ENCODE results near the gene CCDC142. TPM values are rescaled to one million over a fixed set of nuclear protein-coding genes. Genes with fewer than 3 reads are reported as not detected.

The CCDC142 gene
- total RNA-seq, 1 donor from 2014 or later = 13.6 TPM

Other genes starting within 250 kb of the CCDC142 start
- gene SLC4A5, start 139.6 kb downstream of the CCDC142 start, total RNA-seq = 0.30 and 0.32 TPM in 2 replicates
- 113 and 127 TPM in 2 replicates for gene DCTN1, start 102.7 kb downstream of the CCDC142 start, total RNA-seq
- 0.46 and 0.65 TPM in 2 replicates for gene C2orf81, start 61.4 kb downstream of the CCDC142 start, total RNA-seq
- 47.9 and 65.3 TPM in 2 replicates for gene WDR54, start 61.3 kb downstream of the CCDC142 start, total RNA-seq
- 7.1 and 10.3 TPM in 2 replicates for gene RTKN, start 41.1 kb downstream of the CCDC142 start, total RNA-seq
- gene INO80B, start 27.9 kb downstream of the CCDC142 start, total RNA-seq = 11.7 and 23.1 TPM in 2 replicates
- gene WBP1, start 24.6 kb downstream of the CCDC142 start, total RNA-seq = 30.4 and 30.5 TPM in 2 replicates
- 72.8 and 91.3 TPM in 2 replicates for gene MOGS, start 17.6 kb downstream of the CCDC142 start, total RNA-seq
- 47.7 and 52.4 TPM in 2 replicates for gene MRPL53, start 10.3 kb downstream of the CCDC142 start, total RNA-seq
- 7.1 and 16.3 TPM in 2 replicates for gene TTC31, start 83 bp upstream of the CCDC142 start, total RNA-seq
- 1.6 and 1.7 TPM in 2 replicates for gene LBX2, start 16.6 kb upstream of the CCDC142 start, total RNA-seq
- gene PCGF1, start 24.7 kb upstream of the CCDC142 start, total RNA-seq = 14.3 and 17.2 TPM in 2 replicates
- gene TLX2, start 31.5 kb upstream of the CCDC142 start, total RNA-seq = not detected in 2 replicates
- not detected in 2 replicates for gene DQX1, start 43.2 kb upstream of the CCDC142 start, total RNA-seq
- gene AUP1, start 46.7 kb upstream of the CCDC142 start, total RNA-seq = 84.8 and 116 TPM in 2 replicates
- gene HTRA2, start 46.9 kb upstream of the CCDC142 start, total RNA-seq = 40.7 and 63.3 TPM in 2 replicates
- 2.9 and 4.4 TPM in 2 replicates for gene LOXL3, start 70.9 kb upstream of the CCDC142 start, total RNA-seq
- 15.9 and 21.6 TPM in 2 replicates for gene DOK1, start 71.7 kb upstream of the CCDC142 start, total RNA-seq
- gene M1AP, start 165.3 kb upstream of the CCDC142 start, total RNA-seq = not detected in 2 replicates
- 4.2 and 4.7 TPM in 2 replicates for gene SEMA4F, start 171.2 kb upstream of the CCDC142 start, total RNA-seq

All from epithelial cell of umbilical artery (primary cell).